GM19035 (cell line): ENCODE results near the gene JDP2.
"Not testable (repeated sequence)": the region's sequence is repeated elsewhere in the genome, so short reads cannot be mapped to it uniquely, and the experiment has no call there.

Source experiments
- ATAC-seq: cut with Tn5 transposase; IDR thresholded peaks from one replicate; pipeline ENCODE4 v1.9.1; 2021; ENCODE audit not compliant: unreplicated experiment

JDP2 gene

GRCh38 chr14:75454963-75455546 lies 27.2 kb downstream of the JDP2 start:
- no peak for ATAC-seq

GRCh38 chr14:75456069-75456996 lies 28.5 kb downstream of the JDP2 start:
- ATAC-seq, result no peak

DNA sequence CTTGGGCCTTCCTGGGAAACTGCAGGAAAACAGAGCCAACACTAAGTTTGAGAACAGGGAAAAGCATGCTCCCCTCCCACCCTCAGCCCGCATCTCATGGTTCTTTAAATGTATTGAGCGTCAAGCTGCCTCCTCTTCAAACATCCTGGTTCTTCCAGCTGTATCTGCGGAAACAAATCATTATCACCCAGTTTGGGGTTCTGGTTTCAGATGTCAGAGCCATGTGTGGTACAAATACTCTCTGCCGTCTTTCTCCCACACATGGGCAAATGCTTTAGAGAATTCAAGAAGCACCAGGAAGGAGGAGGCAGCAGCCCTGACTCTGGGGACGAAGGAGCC lies 29.1 kb downstream of the JDP2 start:
- ATAC-seq, result no peak

DNA sequence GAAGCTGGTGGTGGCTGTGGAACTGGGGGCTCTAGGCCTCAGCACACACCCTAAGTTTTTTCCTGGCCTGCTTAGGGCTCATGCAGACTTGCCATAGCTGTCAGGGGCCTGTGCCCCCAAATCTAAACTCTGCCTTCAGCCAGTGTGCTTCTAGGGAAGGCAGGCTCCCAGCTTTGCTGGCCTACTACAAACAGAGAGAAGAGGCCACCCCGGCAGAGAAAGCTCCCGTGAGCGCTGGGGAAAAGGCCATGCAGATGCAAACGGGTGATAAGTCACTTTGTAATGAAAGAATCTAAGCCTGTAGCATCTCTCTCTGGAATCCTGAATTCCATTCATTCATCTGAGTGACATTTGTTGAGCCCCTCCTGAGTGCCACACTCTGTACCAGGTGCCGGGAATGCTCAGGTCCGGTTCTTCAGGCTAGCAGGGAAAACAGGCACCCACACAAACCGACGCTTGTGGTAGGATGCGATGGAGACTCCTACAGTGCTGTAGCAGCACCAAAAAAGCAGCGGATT lies 29.9 kb downstream of the JDP2 start:
- ATAC-seq, result no peak

GRCh38 chr14:75458305-75458704 lies 30.5 kb downstream of the JDP2 start:
- no peak for ATAC-seq

- ATAC-seq, result no peak
These were observed 31.4 kb downstream of the JDP2 start for GRCh38 chr14:75459099-75459741.

DNA sequence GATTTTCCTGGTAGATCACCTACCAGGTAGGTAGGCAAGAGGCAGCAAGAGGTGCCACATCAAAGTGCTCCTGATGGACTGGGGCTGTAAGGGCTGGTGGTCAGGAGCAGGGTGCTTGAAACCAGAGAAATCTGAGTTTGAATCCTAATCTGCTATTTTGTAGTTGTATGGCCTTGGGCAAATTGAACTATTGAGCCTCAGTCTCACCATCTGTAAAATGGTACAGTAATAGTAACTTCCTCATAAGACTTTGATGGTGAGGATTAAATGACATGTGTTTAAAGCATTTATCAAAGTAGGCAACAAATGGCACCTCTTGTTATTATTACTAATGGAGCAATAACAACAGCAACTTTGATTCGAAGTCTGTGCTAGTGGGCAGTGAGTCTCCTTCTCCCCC lies 32.0 kb downstream of the JDP2 start:
- ATAC-seq, result no peak

DNA sequence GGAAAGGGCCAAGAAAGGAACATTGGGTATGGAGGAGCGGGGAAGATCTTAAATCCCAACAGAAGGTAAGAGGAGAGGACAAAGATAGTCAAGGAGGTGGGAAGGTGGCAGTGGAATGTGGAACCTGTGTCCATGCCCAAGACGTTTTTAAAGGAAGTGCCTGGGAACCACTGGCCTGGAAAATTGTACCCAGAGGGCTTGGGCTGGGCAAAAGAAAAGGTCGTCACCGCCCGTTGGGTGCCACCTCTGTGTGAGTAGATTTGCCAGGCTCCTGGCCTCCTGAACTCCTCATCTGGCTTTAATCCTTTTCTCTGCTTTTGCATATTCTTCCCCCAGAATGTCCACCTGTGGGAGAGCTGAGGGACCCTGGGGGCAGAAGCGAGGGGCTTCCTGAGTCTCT lies 32.6 kb downstream of the JDP2 start:
- ATAC-seq, result no peak

- ATAC-seq, result no peak
These were observed 33.5 kb downstream of the JDP2 start for GRCh38 chr14:75461303-75461702.

- ATAC-seq, result no peak
These were observed 34.0 kb downstream of the JDP2 start for GRCh38 chr14:75461755-75462349.

GRCh38 chr14:75464626-75465025 lies 36.8 kb downstream of the JDP2 start:
- ATAC-seq, result no peak

- ATAC-seq, result no peak
These were observed 39.9 kb downstream of the JDP2 start for GRCh38 chr14:75467763-75468162.

DNA sequence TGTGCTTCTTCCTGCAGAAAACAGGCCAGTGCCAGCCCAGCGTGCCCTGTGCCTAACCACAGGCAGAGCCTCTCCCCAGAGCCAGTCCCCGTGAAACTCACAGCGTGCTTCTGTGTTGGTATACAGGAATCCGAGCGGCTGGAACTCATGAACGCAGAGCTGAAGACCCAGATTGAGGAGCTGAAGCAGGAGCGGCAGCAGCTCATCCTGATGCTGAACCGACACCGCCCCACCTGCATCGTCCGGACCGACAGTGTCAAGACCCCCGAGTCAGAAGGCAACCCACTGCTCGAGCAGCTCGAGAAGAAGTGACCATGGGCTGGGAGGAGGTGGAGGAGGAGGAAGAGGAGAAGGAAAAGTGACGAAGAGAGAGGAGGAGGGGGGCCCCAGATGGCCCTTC lies 41.3 kb downstream of the JDP2 start:
- ATAC-seq, result no peak

DNA sequence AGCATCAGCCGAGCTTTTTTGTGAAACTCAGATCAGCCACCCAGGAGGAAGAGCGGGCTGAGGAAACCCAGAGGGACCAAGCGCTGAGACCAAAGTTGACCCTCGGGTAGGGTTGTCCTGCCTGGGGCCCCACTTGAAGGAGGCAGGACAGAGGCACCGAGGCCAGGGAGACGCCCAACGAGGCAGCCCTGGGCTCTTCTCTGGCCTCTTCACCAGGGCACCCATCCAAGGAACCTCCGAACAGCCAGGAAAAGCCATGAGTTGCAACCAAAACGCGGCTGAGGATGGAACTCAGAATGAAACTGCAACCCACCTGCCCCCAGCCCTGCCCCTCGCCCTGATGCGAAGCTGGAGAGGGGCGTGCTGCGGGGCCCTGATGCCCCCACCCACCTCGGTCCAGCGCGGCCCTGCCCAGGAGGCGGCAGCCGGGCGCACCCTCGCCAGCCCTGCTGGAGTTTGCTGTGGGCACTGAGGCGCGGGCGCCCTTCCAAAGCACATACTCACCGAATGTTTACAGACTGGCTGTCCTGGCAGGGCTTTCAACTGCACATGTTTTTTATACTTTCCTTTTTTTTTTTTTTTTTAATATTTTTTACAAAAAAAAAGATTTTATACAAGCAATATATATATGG lies 41.9 kb downstream of the JDP2 start:
- no peak for ATAC-seq

GRCh38 chr14:75470238-75470797 lies 42.5 kb downstream of the JDP2 start:
- ATAC-seq, result no peak

DNA sequence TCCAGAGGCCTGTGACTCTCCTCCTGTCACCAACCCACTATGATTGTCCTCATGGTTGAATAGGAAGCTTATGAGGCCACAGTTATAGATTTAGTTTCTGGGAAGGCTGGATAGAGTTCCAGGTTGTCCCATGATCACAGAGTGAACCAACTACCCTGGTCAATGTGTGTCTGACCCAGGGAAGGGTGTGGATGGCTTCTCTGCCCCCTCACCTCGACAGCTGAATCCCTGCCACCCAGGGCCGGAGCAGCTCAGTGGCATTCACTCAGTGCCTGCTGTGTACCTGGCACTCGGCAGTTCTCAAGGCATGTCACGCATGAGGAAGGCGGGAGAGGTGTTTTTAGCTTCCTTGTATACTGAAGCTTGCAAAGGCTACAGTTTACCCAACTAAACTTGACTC lies 43.2 kb downstream of the JDP2 start:
- ATAC-seq, result no peak

GRCh38 chr14:75474127-75474526 lies 46.3 kb downstream of the JDP2 start:
- ATAC-seq, result not testable (repeated sequence)

- no peak for ATAC-seq
These were observed 48.6 kb downstream of the JDP2 start for GRCh38 chr14:75476274-75476995.

DNA sequence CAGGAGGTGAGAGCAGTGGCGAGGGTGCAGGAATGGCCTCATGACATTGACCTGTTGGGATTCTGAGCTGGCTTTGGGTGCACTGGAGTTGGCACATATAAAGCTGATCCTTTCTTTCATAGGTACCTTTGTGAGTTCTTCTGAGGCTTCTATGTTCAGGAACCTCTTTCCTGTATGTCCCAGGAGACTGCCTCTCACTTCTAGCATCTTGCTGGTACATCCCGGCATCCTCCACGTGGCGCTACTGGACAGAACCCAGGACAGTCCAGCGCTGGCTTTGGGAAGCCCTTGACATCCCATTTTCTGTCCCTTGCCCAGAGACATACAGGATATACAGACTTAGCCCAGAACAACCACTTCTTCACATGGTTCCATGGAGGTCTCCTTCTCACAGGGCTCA lies 50.1 kb downstream of the JDP2 start:
- no peak for ATAC-seq
